ENCODE measurements around the gene IL24.

GRCh38 chr1:206895837-206896242 is 1.4 kb upstream of the IL24 start:
- TF ChIP-seq, protein P1, sequence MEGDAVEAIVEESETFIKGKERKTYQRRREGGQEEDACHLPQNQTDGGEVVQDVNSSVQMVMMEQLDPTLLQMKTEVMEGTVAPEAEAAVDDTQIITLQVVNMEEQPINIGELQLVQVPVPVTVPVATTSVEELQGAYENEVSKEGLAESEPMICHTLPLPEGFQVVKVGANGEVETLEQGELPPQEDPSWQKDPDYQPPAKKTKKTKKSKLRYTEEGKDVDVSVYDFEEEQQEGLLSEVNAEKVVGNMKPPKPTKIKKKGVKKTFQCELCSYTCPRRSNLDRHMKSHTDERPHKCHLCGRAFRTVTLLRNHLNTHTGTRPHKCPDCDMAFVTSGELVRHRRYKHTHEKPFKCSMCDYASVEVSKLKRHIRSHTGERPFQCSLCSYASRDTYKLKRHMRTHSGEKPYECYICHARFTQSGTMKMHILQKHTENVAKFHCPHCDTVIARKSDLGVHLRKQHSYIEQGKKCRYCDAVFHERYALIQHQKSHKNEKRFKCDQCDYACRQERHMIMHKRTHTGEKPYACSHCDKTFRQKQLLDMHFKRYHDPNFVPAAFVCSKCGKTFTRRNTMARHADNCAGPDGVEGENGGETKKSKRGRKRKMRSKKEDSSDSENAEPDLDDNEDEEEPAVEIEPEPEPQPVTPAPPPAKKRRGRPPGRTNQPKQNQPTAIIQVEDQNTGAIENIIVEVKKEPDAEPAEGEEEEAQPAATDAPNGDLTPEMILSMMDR (IDR thresholded peaks at IDR 0.05; ENCODE audit: low read depth, low read length, poor library complexity, severe bottlenecking) = no peak
- TF ChIP-seq EZH2phosphoT487 (IDR thresholded peaks at IDR 0.05; ENCODE audit: borderline replicate concordance, low read length) = no peak

All from DOHH2 (cell line).